ENCODE measurements around the gene FPGT. TPM values are rescaled to one million over a fixed set of nuclear protein-coding genes. Genes with fewer than 3 reads are reported as not detected.

Gene FPGT
- total RNA-seq, 1 experiment from 2014 or later, result 9.2 TPM

Other genes with a start within 250 kb of the FPGT start
- gene LRRIQ3, start 66 bp upstream of the FPGT start, total RNA-seq (2014; rRNA removed; shearing (Covaris generic)), result 2.7 and 3.0 TPM in 2 replicates
- gene TNNI3K, start 37.1 kb downstream of the FPGT start, total RNA-seq (2014; rRNA removed; shearing (Covaris generic)), result not detected in 2 replicates

All from A172 (cell line).